ENCODE results near the gene VPS9D1.

DNA sequence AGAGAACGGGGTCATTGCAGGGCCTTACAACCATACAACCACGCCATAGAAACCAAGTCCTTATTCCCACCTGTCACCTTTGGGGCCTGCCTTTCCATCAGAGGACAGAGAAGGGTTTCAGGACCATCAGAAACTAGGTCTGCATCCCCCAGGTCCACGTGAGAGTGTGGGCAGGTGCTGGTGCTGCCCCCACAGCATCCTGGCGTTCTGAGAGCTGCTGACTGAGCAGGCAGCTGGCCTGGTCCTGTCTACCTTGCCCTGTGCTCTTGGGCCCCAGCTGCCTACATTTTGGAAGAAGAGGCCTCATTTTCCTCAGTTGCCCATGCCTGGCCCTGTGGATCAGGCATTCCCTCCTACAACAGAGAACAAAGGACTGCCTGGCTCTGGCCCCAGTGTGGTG lies 22.2 kb upstream of the VPS9D1 start:
- TF ChIP-seq YY1 (IDR thresholded peaks at IDR 0.05; ENCODE audit: low read depth) (no peak), CREB1 (IDR thresholded peaks at IDR 0.05; ENCODE audit: low read depth) (no peak), EGR1 (IDR thresholded peaks at IDR 0.05) (no peak), EP300 (IDR thresholded peaks at IDR 0.05; ENCODE audit: borderline replicate concordance) (no peak), RAD21 (IDR thresholded peaks at IDR 0.05; ENCODE audit: low read depth) (no peak), FOXM1 (IDR thresholded peaks at IDR 0.05; ENCODE audit: borderline replicate concordance, low read depth) (no peak), CEBPB (IDR thresholded peaks at IDR 0.05) (no peak), TAF1 (IDR thresholded peaks at IDR 0.05; ENCODE audit: low read depth) (no peak), TEAD4 (IDR thresholded peaks at IDR 0.05) (no peak)
- TF ChIP-seq, protein P1, sequence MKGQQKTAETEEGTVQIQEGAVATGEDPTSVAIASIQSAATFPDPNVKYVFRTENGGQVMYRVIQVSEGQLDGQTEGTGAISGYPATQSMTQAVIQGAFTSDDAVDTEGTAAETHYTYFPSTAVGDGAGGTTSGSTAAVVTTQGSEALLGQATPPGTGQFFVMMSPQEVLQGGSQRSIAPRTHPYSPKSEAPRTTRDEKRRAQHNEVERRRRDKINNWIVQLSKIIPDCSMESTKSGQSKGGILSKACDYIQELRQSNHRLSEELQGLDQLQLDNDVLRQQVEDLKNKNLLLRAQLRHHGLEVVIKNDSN (IDR thresholded peaks at IDR 0.05): no peak
- TF ChIP-seq, protein P2, sequence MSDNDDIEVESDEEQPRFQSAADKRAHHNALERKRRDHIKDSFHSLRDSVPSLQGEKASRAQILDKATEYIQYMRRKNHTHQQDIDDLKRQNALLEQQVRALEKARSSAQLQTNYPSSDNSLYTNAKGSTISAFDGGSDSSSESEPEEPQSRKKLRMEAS (IDR thresholded peaks at IDR 0.05): no peak

Measured in Ishikawa (cell line).